ENCODE data around the gene CNNM4.

CNNM4 gene

GRCh38 chr2:96747061-96747617 is 13.6 kb upstream of the CNNM4 start:
- Histone ChIP-seq H3K27ac (ENCODE audit: extremely low read depth, low read depth, low read length) (no peak overlapping the region), H3K4me3 (ENCODE audit: low read depth, low read length) (no peak overlapping the region), H3K4me1 (ENCODE audit: control insufficient read depth, insufficient read depth, low read length) (no peaks in the 10 kb centered on the region), H3K9me3 (ENCODE audit: control insufficient read depth, insufficient read depth, low read depth, low read length) (no peaks in the 10 kb centered on the region), H3K36me3 (ENCODE audit: control insufficient read depth in 2 of 2, insufficient read depth in 1 of 2, low read length in 2 of 2) (no peaks in the 10 kb centered on the region)
- POLR2A ChIA-PET, result interaction anchor here (0.6 kb wide), 1 partner anchor 13 kb away, joined by 3 read pairs; the partner anchor contains the start of gene CNNM4
- TF ChIP-seq ZNF837 (tag by site-specific recombination; IDR thresholded peaks at IDR 0.05) (no peak), PRDM10 (tag by site-specific recombination; IDR thresholded peaks at IDR 0.05) (0 out of 2 replicates have a peak, but pooled peaks have one; percentile 14)
- TF ChIP-seq, protein P1, sequence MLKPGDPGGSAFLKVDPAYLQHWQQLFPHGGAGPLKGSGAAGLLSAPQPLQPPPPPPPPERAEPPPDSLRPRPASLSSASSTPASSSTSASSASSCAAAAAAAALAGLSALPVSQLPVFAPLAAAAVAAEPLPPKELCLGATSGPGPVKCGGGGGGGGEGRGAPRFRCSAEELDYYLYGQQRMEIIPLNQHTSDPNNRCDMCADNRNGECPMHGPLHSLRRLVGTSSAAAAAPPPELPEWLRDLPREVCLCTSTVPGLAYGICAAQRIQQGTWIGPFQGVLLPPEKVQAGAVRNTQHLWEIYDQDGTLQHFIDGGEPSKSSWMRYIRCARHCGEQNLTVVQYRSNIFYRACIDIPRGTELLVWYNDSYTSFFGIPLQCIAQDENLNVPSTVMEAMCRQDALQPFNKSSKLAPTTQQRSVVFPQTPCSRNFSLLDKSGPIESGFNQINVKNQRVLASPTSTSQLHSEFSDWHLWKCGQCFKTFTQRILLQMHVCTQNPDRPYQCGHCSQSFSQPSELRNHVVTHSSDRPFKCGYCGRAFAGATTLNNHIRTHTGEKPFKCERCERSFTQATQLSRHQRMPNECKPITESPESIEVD (tag by site-specific recombination; IDR thresholded peaks at IDR 0.05), result peak; percentile 46
- CTCF ChIA-PET, result interaction anchor here (0.7 to 1.0 kb wide), 3 partner anchors 14 to 78 kb away, joined by 3 to 4 read pairs (median 4); partner anchors contain the start of gene CNNM4

- POLR2A ChIA-PET, result no interaction called here
- Histone ChIP-seq H3K27ac (ENCODE audit: extremely low read depth, low read depth, low read length) (no peak overlapping the region), H3K4me1 (ENCODE audit: control insufficient read depth, insufficient read depth, low read length) (no peaks in the 10 kb centered on the region), H3K36me3 (ENCODE audit: control insufficient read depth in 2 of 2, insufficient read depth in 1 of 2, low read length in 2 of 2) (no peaks in the 10 kb centered on the region), H3K4me3 (ENCODE audit: low read depth, low read length) (no peak overlapping the region), H3K9me3 (ENCODE audit: control insufficient read depth, insufficient read depth, low read depth, low read length) (no peaks in the 10 kb centered on the region)
- TF ChIP-seq GFI1B (tag by site-specific recombination; IDR thresholded peaks at IDR 0.05) (no peak), GLIS1 (tag by site-specific recombination; IDR thresholded peaks at IDR 0.05) (peak; percentile 50)
- CTCF ChIA-PET, result no interaction called here
These were observed 8.9 kb upstream of the CNNM4 start for GRCh38 chr2:96751800-96752199.

- no peaks in the 10 kb centered on the region for H3K9me3 ChIP-seq (ENCODE audit: control insufficient read depth, insufficient read depth, low read depth, low read length)
- no peaks in the 10 kb centered on the region for H3K4me1 ChIP-seq (ENCODE audit: control insufficient read depth, insufficient read depth, low read length)
- H3K27ac ChIP-seq (ENCODE audit: extremely low read depth, low read depth, low read length), result no peak overlapping the region
- no peaks in the 10 kb centered on the region for H3K36me3 ChIP-seq (ENCODE audit: control insufficient read depth in 2 of 2, insufficient read depth in 1 of 2, low read length in 2 of 2)
- TF ChIP-seq ZNF76 (tag by site-specific recombination; IDR thresholded peaks at IDR 0.05; ENCODE audit: borderline replicate concordance, low read depth) (no peak), SCRT2 (tag by site-specific recombination; IDR thresholded peaks at IDR 0.05) (0 out of 2 replicates have a peak, but pooled peaks have one; percentile 19)
- CTCF ChIA-PET, result no interaction called here
- H3K4me3 ChIP-seq (ENCODE audit: low read depth, low read length), result no peak overlapping the region
- POLR2A ChIA-PET, result no interaction called here
These were observed 6.9 kb upstream of the CNNM4 start for GRCh38 chr2:96753661-96754282.

DNA sequence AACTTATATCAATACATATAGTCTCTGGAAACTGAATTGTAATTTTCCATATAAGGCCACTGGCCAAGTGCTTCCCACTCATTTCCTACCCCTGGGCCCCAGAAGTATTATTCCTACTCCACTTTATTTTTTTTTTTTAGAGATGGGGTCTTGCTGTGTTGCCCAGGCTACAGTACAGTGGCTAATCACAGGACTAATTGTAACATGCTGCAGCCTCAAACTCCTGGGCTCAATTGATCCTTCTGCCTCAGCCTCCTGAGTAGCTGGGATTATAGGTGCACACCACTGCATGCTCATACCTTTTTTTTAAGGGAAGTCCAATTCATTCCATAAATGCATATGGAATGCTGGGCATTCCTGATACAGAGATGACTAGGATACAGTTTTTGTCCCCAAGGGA is 6.4 kb upstream of the CNNM4 start:
- H3K27ac ChIP-seq (ENCODE audit: extremely low read depth, low read depth, low read length), result no peak overlapping the region
- H3K36me3 ChIP-seq (ENCODE audit: control insufficient read depth in 2 of 2, insufficient read depth in 1 of 2, low read length in 2 of 2), result no peaks in the 10 kb centered on the region
- ChIA-PET CTCF (no interaction called here), POLR2A (no interaction called here)
- TF ChIP-seq ZNF121 (tag by site-specific recombination; IDR thresholded peaks at IDR 0.05) (0 out of 2 replicates have a peak, but pooled peaks have one; percentile 59), ZNF704 (tag by site-specific recombination; IDR thresholded peaks at IDR 0.05) (no peak), ZNF473 (tag by site-specific recombination; IDR thresholded peaks at IDR 0.05) (no peak)
- H3K4me1 ChIP-seq (ENCODE audit: control insufficient read depth, insufficient read depth, low read length), result no peaks in the 10 kb centered on the region
- no peaks in the 10 kb centered on the region for H3K9me3 ChIP-seq (ENCODE audit: control insufficient read depth, insufficient read depth, low read depth, low read length)
- no peak overlapping the region for H3K4me3 ChIP-seq (ENCODE audit: low read depth, low read length)
